K562 (cell line): ENCODE measurements around the gene TXK.
"Not testable (repeated sequence)": the region's sequence is repeated elsewhere in the genome, so short reads cannot be mapped to it uniquely, and the experiment has no call there.

Experiments
- CXXC5 ChIP-seq: fragments of 250-450 bp; sonication (Bioruptor Pico); IDR thresholded peaks from 2 replicates; pipeline ENCODE4 v1.8.0; 2022; ENCODE audit warnings: inconsistent platforms, mild to moderate bottlenecking, moderate library complexity
- EP300 ChIP-seq: IDR thresholded peaks from 2 replicates; pipeline ENCODE4 v1.6.1; 2012; ENCODE audit warnings: low read length, improper control_type of control experiment
- KDM1A ChIP-seq, 2 experiments: fragments of 450-650 bp; IDR thresholded peaks; 2 replicates each; pipeline ENCODE4 v1.6.1; 2016; ENCODE audit warnings: mild to moderate bottlenecking in 2 of 2
- NCOA2 ChIP-seq, 2 experiments: fragments of 450-650 bp; IDR thresholded peaks; 2 replicates each; pipeline ENCODE4 v1.6.1; 2018; ENCODE audit warnings: mild to moderate bottlenecking in 2 of 2, moderate library complexity in 1 of 2; ENCODE audit not compliant: partially characterized antibody in 2 of 2
- RCOR1 ChIP-seq, 2 experiments: IDR thresholded peaks; 2 replicates each; pipeline ENCODE4 v1.6.1; 2012; ENCODE audit warnings: low read depth in 2 of 2, low read length in 2 of 2, borderline replicate concordance in 1 of 2, improper control_type of control experiment in 1 of 2
- SIX5 ChIP-seq, 2 experiments: IDR thresholded peaks; 2 replicates each; pipeline ENCODE4 v1.6.1; 2011; ENCODE audit warnings: low read length in 2 of 2, borderline replicate concordance in 1 of 2, low read depth in 1 of 2, mild to moderate bottlenecking in 1 of 2, moderate library complexity in 1 of 2; ENCODE audit not compliant: insufficient read depth in 1 of 2
- YY1 ChIP-seq, 3 experiments: IDR thresholded peaks; 2 replicates each; pipeline ENCODE4 v1.6.1; 2011; ENCODE audit warnings: low read length in 2 of 3, mild to moderate bottlenecking in 2 of 3, moderate library complexity in 2 of 3, borderline replicate concordance in 1 of 3, control low read depth in 1 of 3, low read depth in 1 of 3; ENCODE audit not compliant: insufficient read depth in 3 of 3, insufficient replicate concordance in 2 of 3, control insufficient read depth in 1 of 3, insufficient read length in 1 of 3; ENCODE audit errors: extremely low read depth in 1 of 3
- ZNF3 ChIP-seq: fragments of 250-450 bp; sonication (Bioruptor Pico); IDR thresholded peaks from 2 replicates; pipeline ENCODE4 v1.5.0; 2021; ENCODE audit warnings: mild to moderate bottlenecking, moderate library complexity
- ZNF311 ChIP-seq: fragments of 250-450 bp; sonication (Bioruptor Pico); IDR thresholded peaks from 2 replicates; pipeline ENCODE4 v1.4.0; 2020; ENCODE audit warnings: mild to moderate bottlenecking, moderate library complexity
- TF ChIP-seq, protein P1 (sequence below): sonication (generic); formaldehyde crosslinking; IDR thresholded peaks from 2 replicates; pipeline ENCODE4 v1.8.0; 2022; ENCODE audit warnings: mild to moderate bottlenecking, missing genetic modification reagents
- TF ChIP-seq, protein P2 (sequence below), 3 experiments: IDR thresholded peaks in 2 of 3; conservative IDR thresholded peaks in 1 of 3; 2 replicates each; pipeline ENCODE4 v1.5.1; 2011 to 2012; ENCODE audit warnings: low read length in 3 of 3, mild to moderate bottlenecking in 3 of 3, control low read depth in 2 of 3, improper control_type of control experiment in 1 of 3, inconsistent platforms in 1 of 3, low read depth in 1 of 3, mixed read lengths in 1 of 3, moderate library complexity in 1 of 3; ENCODE audit not compliant: insufficient read depth in 2 of 3
- TF ChIP-seq, protein P3 (sequence below): fragments of 450-650 bp; IDR thresholded peaks from 2 replicates; pipeline ENCODE4 v1.6.1; 2016; ENCODE audit warnings: low read depth
- TF ChIP-seq, protein P4 (sequence below): conservative IDR thresholded peaks from 2 replicates; pipeline ENCODE4 v1.6.1; 2011; ENCODE audit warnings: low read depth, mild to moderate bottlenecking, low read length; ENCODE audit not compliant: control insufficient read depth

DNA sequence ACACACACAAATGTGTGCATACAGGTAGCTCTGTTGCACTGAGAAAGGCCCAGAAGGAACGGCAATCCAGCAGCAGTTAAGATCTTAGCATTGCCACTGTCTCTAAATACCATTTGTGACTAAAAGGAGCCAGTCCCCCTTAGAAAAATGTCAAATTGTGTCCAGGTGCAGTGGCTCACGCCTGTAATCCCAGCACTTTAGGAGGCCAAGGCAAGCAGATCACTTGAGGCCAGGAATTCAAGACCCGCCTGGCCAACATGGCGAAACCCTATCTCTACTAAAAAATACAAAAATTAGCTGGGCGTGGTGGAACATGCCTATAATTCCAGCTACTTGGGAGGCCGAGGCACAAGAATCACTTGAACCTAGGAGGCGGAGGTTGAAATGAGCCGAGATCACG, 30.5 kb upstream of the TXK start:
- not testable (repeated sequence) for TF ChIP-seq KDM1A (IDR thresholded peaks at IDR 0.05); YY1 (IDR thresholded peaks at IDR 0.05; ENCODE audit: borderline replicate concordance in 1 of 3, control insufficient read depth in 1 of 3, extremely low read depth in 1 of 3, insufficient read depth in 3 of 3, insufficient read length in 1 of 3, insufficient replicate concordance in 2 of 3, low read depth in 1 of 3, low read length in 2 of 3); RCOR1 (IDR thresholded peaks at IDR 0.05; ENCODE audit: borderline replicate concordance in 1 of 2, low read depth in 2 of 2, low read length in 2 of 2); SIX5 (IDR thresholded peaks at IDR 0.05; ENCODE audit: borderline replicate concordance in 1 of 2, insufficient read depth in 1 of 2, low read depth in 1 of 2, low read length in 2 of 2); ZNF311 (CRISPR knock-in tag); EP300; NCOA2 (IDR thresholded peaks at IDR 0.05; ENCODE audit: partially characterized antibody in 2 of 2); CXXC5 (CRISPR knock-in tag); ZNF3 (CRISPR knock-in tag)
- TF ChIP-seq, protein P1, sequence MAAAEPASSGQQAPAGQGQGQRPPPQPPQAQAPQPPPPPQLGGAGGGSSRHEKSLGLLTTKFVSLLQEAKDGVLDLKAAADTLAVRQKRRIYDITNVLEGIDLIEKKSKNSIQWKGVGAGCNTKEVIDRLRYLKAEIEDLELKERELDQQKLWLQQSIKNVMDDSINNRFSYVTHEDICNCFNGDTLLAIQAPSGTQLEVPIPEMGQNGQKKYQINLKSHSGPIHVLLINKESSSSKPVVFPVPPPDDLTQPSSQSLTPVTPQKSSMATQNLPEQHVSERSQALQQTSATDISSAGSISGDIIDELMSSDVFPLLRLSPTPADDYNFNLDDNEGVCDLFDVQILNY (CRISPR knock-in tag), result not testable (repeated sequence)
- TF ChIP-seq, protein P2, sequence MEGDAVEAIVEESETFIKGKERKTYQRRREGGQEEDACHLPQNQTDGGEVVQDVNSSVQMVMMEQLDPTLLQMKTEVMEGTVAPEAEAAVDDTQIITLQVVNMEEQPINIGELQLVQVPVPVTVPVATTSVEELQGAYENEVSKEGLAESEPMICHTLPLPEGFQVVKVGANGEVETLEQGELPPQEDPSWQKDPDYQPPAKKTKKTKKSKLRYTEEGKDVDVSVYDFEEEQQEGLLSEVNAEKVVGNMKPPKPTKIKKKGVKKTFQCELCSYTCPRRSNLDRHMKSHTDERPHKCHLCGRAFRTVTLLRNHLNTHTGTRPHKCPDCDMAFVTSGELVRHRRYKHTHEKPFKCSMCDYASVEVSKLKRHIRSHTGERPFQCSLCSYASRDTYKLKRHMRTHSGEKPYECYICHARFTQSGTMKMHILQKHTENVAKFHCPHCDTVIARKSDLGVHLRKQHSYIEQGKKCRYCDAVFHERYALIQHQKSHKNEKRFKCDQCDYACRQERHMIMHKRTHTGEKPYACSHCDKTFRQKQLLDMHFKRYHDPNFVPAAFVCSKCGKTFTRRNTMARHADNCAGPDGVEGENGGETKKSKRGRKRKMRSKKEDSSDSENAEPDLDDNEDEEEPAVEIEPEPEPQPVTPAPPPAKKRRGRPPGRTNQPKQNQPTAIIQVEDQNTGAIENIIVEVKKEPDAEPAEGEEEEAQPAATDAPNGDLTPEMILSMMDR (IDR thresholded peaks at IDR 0.05 in 2 of 3, conservative IDR thresholded peaks at IDR 0.05 in 1 of 3; ENCODE audit: insufficient read depth in 2 of 3, low read depth in 1 of 3, low read length in 3 of 3), result not testable (repeated sequence)
- TF ChIP-seq, protein P3, sequence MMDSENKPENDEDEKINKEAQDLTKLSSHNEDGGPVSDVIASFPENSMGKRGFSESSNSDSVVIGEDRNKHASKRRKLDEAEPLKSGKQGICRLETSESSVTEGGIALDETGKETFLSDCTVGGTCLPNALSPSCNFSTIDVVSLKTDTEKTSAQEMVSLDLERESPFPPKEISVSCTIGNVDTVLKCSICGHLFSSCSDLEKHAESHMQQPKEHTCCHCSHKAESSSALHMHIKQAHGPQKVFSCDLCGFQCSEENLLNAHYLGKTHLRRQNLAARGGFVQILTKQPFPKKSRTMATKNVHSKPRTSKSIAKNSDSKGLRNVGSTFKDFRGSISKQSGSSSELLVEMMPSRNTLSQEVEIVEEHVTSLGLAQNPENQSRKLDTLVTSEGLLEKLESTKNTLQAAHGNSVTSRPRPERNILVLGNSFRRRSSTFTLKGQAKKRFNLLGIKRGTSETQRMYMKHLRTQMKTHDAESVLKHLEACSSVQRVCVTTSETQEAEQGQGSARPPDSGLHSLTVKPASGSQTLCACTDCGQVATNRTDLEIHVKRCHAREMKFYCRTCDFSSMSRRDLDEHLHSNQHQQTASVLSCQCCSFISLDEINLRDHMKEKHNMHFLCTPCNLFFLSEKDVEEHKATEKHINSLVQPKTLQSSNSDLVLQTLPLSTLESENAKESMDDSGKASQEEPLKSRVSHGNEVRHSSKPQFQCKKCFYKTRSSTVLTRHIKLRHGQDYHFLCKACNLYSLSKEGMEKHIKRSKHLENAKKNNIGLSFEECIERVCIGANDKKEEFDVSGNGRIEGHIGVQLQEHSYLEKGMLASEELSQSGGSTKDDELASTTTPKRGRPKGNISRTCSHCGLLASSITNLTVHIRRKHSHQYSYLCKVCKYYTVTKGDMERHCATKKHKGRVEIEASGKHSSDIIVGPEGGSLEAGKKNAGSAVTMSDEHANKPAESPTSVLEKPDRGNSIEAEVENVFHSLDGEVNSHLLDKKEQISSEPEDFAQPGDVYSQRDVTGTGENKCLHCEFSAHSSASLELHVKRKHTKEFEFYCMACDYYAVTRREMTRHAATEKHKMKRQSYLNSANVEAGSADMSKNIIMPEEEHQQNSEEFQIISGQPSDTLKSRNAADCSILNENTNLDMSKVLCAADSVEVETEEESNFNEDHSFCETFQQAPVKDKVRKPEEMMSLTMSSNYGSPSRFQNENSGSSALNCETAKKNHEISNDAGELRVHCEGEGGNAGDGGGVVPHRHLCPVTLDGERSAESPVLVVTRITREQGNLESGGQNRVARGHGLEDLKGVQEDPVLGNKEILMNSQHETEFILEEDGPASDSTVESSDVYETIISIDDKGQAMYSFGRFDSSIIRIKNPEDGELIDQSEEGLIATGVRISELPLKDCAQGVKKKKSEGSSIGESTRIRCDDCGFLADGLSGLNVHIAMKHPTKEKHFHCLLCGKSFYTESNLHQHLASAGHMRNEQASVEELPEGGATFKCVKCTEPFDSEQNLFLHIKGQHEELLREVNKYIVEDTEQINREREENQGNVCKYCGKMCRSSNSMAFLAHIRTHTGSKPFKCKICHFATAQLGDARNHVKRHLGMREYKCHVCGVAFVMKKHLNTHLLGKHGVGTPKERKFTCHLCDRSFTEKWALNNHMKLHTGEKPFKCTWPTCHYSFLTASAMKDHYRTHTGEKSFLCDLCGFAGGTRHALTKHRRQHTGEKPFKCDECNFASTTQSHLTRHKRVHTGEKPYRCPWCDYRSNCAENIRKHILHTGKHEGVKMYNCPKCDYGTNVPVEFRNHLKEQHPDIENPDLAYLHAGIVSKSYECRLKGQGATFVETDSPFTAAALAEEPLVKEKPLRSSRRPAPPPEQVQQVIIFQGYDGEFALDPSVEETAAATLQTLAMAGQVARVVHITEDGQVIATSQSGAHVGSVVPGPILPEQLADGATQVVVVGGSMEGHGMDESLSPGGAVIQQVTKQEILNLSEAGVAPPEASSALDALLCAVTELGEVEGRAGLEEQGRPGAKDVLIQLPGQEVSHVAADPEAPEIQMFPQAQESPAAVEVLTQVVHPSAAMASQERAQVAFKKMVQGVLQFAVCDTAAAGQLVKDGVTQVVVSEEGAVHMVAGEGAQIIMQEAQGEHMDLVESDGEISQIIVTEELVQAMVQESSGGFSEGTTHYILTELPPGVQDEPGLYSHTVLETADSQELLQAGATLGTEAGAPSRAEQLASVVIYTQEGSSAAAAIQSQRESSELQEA, result not testable (repeated sequence)
- TF ChIP-seq, protein P4, sequence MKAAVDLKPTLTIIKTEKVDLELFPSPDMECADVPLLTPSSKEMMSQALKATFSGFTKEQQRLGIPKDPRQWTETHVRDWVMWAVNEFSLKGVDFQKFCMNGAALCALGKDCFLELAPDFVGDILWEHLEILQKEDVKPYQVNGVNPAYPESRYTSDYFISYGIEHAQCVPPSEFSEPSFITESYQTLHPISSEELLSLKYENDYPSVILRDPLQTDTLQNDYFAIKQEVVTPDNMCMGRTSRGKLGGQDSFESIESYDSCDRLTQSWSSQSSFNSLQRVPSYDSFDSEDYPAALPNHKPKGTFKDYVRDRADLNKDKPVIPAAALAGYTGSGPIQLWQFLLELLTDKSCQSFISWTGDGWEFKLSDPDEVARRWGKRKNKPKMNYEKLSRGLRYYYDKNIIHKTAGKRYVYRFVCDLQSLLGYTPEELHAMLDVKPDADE, result not testable (repeated sequence)
